Stimulated activated CD8-positive, alpha-beta memory T cell treated with anti-CD3 and anti-CD28 coated beads, Interleukin-7, amount 100 ng/mL, for 1 hour (primary cell): ENCODE measurements around the gene ATP5PO.

Experiments used
- DNase-seq, 2 donors: peaks; one replicate each; pipeline ENCODE4 v3.0.0-alpha.2; 2020; ENCODE audit warnings: low read depth in 2 of 2

Gene ATP5PO

DNA sequence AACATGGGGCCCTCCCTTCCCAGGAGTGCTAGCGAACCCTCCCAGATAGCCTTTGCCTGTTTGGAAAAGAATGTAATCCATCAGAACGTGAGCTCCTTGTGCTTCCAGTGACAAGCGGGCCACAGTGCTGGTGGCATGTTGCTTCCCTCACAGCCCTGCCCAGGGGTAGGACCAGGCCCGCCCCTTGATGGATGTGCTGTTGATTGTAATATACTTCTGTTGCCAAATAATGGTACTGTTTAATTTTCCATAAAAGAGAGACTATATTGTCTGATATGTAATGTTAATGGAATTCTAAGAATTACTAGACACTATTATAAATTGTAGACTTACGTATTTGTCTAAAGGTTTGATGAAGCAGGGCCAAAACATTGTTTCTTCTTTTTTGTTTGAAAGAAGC lies 16.4 kb downstream of the ATP5PO start:
- no peak for DNase-seq

DNA sequence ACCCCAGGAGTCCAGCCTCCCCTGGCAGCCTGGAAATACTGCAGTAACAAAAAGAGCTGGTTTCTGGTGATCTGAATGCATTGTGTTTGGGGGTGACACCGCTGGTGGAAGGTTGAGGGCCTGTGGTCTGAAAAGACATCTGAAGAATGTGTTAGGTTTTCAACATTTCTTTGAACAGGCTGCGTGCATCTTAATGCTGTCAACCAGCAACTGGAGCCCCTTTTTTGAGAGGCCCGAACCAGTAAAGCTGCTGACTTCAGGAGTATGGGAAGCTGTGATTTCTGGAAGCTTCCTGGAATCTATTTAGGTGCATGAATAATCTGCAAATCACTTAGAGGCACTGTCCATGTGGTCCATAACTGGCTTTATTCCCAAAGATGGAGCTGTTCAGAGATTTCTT lies 17.0 kb downstream of the ATP5PO start:
- DNase-seq: no peak

DNA sequence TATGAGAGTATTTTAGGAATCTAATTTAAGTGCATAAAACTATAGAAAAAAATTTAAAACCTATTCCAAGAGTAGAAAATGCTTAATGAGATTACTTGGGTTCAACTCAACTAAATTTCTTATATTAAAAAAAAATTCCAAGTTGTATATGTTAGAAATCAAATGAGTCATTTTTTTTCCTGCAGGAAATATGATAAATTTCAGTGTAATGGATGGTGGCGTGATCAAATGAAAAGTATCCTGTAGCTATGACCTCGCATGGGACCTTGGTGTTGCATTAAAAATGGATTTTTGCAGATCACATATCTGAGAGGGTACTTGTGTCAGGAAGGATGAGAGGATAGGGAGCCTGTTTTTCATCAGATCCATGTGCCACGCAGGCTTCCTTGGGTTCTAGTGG lies 17.9 kb downstream of the ATP5PO start:
- DNase-seq: no peak

DNA sequence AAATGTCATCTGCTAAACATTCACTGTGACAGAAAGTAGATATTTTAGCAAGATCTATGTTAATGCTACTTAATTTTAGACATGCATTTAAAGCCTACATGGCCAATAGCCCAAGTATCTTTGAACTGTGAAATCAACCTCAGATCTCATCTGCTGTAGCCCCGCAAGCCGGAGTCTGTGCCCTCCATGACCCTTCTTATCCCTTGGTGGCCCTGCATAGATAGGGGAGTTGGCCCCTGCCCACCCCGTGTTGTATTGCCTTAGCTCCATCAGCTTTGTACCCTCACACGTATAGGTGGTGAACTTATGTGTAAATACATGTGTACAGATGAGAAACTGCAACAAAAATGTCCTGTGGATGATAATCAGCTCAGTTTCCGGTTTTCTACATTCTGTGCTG lies 18.5 kb downstream of the ATP5PO start:
- DNase-seq: no peak

DNA sequence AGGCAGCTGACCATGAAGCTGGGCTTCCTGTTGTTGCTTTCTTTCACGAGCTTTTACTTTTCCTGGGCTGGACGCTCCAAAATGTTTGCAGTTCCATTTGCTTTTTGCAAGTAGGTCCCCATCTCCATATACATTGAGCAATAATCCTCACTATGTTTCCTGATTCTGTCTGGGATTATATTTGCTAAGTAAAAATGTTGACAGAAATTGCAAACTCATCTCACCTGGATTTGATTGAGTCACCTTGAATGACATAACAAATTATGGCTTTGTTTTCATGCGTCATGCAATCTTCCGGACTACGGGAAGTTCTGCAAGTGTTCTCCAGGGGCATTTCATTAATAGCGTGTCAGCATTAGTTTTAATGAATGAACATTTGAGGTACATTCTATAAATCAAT lies 18.9 kb downstream of the ATP5PO start:
- DNase-seq: no peak

DNA sequence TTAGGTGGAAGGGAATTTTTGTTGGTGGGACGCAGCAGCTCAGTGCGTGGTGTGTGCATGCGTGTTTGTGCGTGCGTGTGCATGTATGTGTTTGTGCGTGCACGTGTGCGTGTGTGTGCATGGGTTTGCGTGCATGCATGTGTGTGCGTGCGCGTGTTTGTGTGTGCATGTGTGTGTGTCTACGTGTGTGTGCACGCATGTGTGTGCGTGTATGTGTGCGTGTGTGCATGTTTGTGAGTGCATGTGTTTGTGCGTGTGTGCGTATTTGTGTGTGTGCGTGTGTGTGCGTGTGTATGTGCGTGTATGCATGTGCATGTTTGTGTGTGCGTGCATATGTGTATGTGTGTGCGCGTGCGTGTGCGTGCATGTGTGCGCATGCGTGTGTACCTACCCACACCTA lies 20.2 kb downstream of the ATP5PO start:
- no peak for DNase-seq

DNA sequence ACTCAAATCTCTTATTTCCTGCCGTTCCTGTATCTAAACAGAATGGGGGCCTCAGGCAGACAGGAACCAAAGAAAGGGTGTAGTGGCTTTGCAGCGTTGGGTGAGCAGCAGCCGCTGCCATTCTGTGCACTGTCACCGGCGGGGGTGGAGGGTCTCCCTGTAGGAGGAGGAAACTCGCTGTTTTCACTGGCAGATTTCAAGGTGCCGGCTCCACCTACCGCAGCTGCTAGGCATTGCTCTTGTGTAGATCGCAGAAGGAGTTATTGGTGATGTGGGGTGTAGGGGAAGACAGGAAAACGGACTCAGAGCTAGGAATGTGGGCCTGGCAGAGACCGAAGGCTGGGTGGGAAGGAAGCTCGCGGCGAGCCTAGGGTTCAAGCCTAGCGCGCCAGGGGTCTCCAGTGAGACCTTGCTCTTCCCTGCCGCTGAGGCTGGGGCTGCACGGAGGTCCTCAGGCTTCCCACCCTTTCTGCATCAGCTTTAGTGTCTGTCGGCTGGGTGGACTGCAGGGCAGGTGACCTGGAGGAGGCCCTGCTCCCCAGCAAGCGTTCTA lies 20.8 kb downstream of the ATP5PO start:
- DNase-seq: peak; percentile 6 to 32

DNA sequence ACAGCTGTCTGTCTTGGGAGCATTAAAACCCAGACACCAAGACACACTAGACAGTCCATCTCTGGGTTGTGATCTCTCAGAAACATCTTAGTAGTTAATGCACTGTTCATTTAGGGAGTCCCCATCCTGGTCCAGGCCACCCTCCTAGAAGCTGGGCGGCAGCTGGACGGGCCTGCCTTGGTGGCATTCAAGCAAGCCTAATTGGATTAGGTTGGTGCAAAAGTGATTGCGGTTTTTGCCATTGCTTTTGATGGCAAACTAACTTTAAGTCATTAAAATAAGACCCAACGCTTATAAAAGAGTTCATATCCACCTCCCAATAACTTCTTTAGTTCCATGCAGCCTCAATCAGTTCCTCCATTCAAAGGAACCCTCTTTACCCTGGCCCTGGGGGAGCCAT lies 21.7 kb downstream of the ATP5PO start:
- DNase-seq: no peak

DNA sequence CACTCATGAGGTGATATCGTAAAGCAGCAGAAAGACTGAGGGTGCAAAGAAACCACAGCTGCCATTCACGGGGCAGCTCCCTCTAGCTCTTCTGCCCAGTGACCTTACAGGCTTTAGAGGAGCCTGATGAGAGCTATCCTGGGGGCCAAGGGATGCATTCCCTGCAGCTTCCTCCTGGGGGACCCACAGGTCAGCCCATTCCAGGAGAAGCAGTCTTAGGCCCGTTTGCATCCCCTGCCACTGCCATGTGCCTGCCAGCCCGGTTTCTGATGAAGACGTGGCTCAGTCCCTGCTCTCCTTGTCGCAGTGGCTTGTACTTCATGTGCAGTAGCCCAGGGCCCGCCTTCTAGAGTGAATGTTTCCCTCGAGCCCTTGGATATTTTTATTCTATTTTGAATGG lies 22.8 kb downstream of the ATP5PO start:
- no peak for DNase-seq

DNA sequence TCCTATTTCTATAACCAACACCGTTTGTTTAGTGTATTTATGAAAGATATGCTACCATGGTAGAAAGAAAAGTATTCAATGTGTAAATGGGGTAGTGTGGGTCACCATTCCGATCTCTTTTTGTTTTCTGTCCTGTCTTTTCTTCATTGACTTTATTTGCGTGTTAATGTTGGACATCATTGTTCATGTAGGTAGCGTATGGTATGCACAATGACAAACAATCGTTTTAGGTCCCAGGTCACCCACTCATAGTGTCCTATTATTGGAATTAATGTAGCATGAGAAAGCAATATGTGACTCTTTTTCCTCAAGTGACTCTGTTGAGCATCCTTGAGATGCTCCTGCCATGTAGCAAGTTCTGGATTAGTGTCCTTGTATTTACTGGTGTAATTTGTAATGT lies 25.4 kb downstream of the ATP5PO start:
- no peak for DNase-seq

DNA sequence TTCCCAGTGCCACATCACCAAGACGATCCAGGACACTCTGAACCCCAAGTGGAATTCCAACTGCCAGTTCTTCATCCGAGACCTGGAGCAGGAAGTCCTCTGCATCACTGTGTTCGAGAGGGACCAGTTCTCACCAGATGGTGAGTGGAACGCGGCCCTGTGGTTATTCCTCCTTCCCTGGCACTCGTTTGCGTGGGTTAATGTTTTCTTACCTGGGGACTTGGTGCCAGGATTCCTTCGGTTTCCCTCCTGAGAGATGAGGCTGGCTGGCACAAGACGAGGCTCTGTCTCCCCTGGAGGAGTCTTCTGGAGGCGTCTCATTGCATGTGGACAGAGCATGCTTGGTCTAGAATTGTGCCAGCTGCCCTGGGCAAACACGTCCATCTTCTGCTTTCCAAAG lies 29.3 kb downstream of the ATP5PO start:
- no peak for DNase-seq

DNA sequence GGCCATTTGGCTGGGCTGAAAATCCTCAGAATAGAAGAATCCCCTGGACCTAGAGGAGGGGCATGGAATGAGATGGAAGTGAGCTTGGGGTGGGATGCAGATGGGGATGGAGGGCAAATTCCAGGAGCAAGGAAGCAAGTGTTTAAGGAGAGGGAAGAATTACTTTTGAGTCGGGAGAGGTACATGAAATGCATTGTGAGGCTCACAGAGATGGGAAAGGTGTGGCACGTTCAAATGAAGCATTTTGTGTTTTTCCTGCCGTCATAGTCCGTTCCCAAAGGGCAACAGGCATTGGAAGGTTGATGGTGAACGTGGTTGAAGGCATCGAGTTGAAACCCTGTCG lies 30.5 kb downstream of the ATP5PO start:
- no peak for DNase-seq

DNA sequence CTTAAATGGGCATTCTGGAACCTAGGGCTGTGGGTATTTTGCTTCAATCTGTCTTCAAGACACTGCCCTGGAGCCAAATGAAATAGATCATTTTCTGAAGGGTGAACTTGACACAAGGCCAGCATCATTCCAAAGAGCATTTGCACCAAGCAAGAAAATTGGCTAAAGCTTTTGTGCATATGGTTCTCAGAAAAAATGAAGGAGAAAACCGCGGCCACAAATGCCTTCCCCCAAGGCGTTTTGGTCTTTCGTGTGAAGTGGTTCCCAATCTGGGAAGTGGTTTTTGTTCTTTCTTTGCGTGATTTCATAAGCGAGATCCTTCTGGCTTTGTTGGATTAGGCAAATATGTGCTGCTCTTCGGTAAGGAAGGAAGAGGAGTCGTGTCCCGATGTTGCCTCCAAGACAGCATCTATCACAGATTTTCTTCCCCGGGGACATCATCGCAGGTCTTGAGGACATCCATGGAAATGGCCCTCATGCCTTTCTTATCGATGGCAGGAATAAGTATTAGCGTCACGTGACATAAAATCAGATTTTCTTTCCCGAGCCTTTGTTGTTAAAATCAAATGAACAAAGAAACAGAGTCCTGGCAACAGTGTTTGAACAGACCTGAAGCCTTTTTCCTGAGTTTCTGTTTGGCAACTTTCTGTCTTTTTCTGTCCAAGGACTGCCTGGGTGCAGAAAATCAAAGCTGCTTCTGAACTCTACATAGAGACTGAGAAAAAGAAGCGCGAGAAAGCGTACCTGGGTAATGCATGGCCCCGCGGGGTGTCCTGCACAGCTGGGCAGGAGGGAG lies 31.0 kb downstream of the ATP5PO start:
- DNase-seq: no peak

DNA sequence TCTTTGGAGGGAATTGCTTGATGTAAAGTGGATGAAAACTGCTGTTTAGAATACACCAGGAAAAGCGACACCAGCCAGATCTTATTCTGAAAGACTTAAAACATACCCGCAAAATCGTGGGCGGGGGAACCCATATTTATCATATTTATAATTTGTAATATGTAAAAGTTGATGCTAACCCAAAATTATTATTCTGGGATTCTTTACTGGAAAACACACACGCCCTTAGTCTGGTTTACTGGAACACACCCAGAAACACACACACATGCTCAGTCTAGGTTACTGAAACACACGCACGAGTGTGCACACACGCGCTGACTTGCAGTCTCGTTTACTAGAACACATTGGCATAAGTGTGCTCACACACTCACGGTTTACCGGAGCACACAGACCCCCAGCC lies 32.5 kb downstream of the ATP5PO start:
- DNase-seq: no peak

DNA sequence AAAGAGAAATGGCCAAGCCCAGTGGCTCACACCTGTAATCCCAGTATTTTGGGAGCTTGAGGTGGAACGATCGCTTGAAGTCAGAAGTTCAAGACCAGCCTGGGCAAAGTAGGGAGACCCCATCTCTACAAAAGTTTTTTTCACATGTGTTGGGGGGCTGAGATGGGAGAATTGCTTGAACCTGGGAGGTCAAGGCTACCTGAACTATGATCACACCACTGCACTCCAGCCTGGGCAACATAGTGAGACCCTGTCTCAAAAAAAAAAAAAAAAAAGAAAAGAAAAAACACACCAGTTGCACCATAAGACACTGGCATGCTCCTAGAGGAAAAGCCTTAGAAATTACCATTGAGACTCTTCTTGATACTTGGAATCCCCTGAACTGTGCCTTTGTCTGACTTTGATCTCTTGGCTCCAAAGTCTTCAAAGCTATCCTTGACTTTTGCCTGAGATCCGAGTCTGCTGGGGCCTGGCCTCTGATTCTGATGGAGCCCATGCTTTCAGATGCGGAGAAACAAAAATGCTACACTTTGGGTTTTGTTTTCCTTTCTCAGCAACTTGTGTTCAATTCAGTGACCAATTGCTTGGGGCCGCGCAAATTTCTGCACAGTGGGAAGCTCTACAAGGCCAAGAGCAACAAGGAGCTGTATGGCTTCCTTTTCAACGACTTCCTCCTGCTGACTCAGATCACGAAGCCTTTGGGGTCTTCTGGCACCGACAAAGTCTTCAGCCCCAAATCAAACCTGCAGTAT lies 33.7 kb downstream of the ATP5PO start:
- no peak for DNase-seq

DNA sequence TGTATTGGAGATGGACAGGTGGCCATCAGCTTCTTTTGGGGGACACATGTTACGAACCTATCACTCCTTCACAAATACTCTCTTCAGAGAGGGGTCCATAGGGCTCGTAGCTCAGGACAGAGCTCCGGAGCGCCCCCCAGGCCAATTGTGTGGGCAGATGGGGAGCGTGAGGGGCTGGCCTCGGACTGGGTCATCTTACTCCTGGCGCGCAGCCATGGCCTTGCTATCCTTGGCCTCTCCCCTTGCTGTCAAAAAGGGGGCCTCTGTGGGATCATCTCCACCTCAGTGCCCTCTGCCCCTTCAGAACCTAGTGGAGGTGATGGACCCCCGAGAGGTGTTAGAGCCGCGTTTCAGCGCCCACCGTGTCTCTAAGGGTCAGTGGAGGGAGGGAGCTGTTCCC lies 35.0 kb downstream of the ATP5PO start:
- no peak for DNase-seq

DNA sequence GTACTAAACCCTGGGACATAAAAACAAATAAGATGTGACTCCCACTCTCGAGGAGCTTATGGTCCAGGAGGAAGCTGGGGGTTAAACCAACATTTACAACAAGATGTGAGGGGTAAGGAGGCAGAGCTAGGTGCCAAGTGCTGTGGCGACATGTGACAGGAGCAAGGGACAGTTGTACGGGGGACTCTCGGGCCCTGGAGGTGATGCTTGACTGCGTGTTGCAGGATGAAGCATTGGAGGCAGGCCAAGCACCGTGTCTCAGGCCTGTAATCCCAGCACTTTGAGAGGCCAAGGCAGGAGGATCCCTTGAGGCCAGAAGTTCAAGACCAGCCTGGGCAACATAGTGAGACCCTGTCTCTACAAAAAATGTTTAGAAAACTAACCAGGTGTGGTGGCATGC lies 36.8 kb downstream of the ATP5PO start:
- no peak for DNase-seq

DNA sequence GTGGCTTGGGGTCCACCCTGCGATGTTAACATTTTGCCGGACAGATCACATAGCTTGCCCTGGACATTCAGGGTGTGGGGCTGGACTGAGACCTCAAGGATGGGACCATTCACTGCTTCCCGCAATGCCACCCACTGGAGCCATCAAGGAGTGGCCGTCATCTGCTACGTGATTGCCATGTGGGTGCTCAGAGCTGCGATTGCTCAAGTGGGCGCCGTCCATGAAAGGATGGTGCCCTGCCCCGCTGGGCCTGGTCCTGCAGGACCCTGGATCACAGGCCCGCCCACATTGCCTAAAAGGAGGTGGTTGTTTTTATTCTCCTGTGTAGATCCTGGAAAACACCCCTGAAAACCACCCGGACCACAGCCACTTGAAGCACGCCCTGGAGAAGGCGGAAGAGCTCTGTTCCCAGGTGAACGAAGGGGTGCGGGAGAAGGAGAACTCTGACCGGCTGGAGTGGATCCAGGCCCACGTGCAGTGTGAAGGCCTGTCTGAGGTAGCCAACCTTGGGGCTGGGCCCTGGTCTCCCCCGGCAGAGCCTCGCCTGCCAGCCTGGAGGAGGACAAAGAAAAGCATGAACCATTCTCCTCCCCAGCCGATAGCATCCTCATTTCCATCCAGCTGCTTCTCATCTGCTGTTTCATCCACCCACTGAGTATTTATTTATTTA lies 40.4 kb downstream of the ATP5PO start:
- DNase-seq: no peak

DNA sequence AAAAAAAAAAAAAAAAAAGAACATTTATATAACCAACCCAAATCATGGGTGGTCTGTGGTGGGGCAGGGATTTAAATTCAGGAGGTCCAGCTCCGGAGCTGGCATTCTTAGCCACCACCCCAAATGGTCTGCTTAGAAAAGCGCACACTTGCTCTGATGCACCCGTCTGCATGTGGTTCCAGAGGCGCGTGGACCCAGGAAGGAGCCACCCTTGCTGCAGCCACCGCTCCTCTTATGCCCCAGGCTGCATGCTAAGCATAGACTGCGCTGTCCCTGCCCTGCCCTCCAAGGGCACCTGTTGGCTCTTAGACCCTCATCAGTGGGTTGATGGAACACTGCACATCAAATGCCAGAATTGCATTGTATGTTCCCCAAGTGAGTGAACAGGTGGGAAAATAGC lies 41.4 kb downstream of the ATP5PO start:
- DNase-seq: no peak

DNA sequence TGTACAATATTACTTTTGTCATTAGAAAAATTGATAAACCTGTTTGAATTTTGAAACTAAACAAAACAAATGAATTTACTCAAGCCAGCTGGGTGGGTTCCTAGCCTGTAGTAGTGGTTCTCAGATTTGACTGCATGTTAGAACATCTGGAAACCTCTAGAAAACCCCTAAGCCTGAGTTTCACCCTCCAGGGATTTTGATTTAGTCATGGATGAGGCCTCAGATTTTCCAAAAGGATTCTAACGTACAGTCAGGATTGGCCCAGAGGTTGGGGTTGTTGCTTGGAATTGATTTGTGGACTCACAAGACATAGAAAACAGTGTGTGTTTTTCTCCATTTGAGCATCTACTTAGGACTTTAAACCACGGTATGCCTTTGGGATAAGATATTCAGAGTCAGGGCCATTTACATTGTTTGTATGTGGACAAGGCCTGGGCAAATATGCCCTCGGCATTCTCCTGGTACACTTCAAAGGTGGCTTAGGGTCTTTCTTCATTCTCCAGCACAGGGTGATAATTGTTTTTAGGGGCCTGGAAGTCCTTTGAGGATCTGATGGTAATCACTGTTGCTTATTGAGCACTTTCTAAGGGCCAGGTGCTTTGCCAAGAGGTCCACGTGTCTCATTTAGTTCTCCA lies 42.6 kb downstream of the ATP5PO start:
- no peak for DNase-seq

DNA sequence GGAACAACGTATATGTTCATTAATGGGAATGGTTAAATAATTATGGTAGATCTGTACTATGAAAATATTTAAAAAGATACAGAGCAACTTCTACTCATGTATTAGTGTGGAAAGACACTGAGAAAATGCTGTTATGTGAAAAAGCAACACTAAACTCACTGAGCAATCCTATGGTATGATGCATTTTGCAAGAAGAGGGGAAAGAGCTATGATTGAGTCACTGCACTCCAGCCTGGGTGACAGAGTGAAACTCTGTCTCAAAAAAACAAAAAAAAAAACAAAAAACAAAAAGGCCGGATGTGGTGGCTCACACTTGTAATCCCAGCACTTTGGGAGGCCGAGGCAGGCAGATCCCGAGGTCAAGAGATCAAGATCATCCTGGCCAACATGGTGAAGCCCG lies 44.4 kb downstream of the ATP5PO start:
- DNase-seq: no peak

DNA sequence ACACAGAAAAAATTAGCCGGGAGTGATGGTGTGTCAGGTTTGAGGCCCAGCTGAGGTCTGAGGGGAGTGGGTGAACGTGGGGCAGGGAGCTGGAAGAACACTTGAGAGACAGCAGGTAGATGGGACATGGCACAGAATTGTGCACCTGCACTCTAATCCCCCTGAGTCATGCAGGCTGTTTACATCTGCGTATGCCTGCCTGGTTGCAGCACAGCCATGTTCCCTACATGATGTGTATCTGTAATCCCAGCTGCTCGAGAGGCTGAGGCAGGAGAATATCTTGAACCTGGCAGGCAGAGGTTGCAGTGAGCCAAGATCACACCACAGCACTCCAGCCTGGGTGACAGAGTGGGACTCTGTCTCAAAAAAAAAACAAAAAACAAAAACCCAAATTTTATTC lies 44.8 kb downstream of the ATP5PO start:
- no peak for DNase-seq
